ENCODE data around the gene KRT79.

KRT79 gene

DNA sequence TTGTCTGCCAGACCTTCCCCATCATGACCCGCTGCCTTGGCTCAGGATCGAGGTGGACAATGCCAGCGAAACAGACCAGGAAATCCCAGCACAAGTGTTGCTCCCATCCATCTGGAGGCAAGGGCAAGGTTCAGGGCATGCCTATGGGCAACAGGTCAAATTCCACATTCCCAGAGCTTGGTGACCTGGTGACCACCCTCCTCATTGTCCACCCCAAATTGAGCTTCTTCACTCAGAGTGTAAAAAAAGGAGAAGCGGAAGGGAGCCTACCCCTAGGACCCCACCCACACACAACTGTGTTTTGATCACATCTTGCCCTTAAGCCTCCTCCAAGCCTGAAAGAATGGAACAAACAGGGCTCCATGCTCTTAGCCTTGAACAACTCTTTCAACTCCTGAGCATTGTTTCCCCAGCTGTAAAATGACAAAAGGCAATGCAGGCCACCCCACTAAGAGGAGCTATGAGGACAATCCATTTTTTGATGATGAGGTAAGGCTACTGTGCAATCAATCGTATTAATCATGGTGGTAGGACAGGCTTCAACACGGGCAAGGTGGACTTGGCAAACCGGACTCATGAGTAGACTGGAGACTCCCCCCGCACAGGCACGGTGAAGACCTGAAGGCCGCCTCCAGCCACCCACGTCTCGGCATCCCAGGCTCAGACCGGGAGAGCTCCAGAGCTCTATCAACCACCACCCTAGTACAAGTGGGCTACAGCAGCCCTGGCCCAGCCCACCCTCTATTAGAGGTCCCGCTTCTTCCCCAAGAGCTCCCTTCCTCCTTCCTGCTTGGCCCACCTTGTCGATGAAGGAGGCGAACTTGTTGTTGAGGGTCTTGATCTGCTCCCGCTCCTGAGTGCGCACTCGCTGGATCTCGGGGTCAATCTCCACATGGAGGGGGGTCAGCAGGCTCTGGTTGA, 866 bp downstream of the KRT79 start:
- Mint-ChIP-seq H3K27ac (no peak overlapping the region), H3K9me3 (no peaks in the 10 kb centered on the region), H3K4me1 (ENCODE audit: low read depth) (peaks cover 14% of the 10 kb centered on the region), H3K36me3 (ENCODE audit: low read depth) (no peaks in the 10 kb centered on the region), H3K27me3 (ENCODE audit: low read depth) (no peaks in the 10 kb centered on the region), H3K4me3 (no peak overlapping the region)

DNA sequence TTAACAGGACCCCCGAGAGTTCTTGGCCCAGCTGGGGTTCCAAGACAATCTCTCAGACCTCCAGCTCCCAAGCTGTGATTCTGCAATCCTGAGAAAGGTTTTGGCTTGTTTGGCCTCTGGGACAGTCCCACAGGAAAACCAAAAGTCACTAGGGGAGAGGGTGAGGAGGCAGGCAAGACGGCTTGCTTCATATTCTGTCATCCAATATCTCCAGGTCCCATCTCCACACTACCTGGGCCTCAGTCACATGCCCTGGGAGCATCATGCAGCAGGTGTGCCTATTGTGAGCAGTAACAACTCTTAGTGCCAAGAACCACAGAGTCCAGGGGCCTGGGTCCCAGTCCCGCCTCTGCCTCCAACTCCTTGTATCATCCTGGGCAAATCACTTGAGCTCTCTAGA, 1.7 kb downstream of the KRT79 start:
- Mint-ChIP-seq H3K9me3 (no peaks in the 10 kb centered on the region), H3K27ac (no peak overlapping the region), H3K4me1 (ENCODE audit: low read depth) (peaks cover 14% of the 10 kb centered on the region)

DNA sequence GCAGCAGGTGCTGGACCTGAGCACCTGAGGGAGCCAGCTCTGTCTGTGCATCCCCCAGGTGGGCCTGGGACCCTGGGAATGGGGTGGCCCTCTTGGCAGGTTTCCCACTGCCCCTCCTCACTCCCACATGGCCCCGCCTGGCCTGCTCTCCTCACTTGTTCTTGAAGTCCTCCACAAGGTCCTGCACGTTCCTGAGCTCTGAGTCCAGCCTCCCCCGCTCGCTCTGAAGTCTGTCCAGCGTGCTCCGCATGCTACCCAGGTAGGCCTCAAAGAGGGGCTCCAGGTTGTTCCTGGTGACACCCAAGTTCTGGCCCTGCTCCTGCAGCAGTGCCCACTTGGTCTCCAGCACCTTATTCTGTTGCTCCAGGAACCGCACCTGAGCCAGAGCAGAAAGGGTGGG, 2.9 kb downstream of the KRT79 start:
- Mint-ChIP-seq H3K27ac (no peak overlapping the region), H3K4me3 (no peak overlapping the region), H3K9me3 (no peaks in the 10 kb centered on the region)

More for the DNA sequence above, 1.7 kb downstream of the KRT79 start:
- H3K4me3 Mint-ChIP-seq, result no peak overlapping the region
- H3K36me3 Mint-ChIP-seq (ENCODE audit: low read depth), result no peaks in the 10 kb centered on the region
- H3K27me3 Mint-ChIP-seq (ENCODE audit: low read depth), result no peaks in the 10 kb centered on the region

DNA sequence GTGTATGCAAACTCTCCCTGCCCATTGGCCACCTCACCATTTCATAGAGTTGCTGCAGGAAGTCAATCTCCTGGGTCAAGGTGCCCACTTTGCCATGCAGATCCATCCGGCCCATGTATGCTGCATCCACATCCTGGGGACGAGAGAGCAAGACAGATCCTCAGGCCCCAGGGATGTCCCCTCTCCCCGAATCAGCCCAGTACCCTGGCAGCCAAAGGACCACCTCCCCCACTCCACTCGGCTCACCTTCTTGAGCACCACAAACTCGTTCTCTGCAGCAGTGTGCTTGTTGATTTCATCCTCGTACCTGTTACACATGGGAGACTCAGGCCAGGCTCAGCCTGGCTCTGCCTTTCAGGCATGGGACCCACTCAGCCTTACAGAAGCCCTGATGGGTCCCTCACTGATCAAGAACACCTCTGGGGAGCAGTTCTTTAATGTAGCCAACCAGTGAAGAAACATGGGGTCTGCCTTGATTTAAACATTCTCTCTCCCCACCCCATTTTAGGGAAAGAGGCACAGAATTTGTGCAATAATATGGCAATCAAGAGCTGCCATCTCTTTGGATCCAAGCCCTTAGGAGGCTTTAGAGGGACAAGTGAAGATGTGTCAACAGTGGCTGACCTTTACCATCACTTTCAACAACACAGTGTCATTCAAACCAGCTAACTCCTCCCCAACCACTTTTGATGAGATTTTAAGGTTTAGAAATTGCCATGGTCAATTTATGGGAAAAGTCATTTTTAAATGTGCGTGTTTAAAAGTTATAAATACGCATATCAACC, 3.9 kb downstream of the KRT79 start:
- no peak overlapping the region for H3K4me3 Mint-ChIP-seq
- no peak overlapping the region for H3K27ac Mint-ChIP-seq
- no peaks in the 10 kb centered on the region for H3K4me1 Mint-ChIP-seq (ENCODE audit: low read depth)

More for the DNA sequence above, 2.9 kb downstream of the KRT79 start:
- H3K27me3 Mint-ChIP-seq (ENCODE audit: low read depth), result no peaks in the 10 kb centered on the region
- H3K36me3 Mint-ChIP-seq (ENCODE audit: low read depth), result no peaks in the 10 kb centered on the region
- peaks cover 5% of the 10 kb centered on the region for H3K4me1 Mint-ChIP-seq (ENCODE audit: low read depth)

DNA sequence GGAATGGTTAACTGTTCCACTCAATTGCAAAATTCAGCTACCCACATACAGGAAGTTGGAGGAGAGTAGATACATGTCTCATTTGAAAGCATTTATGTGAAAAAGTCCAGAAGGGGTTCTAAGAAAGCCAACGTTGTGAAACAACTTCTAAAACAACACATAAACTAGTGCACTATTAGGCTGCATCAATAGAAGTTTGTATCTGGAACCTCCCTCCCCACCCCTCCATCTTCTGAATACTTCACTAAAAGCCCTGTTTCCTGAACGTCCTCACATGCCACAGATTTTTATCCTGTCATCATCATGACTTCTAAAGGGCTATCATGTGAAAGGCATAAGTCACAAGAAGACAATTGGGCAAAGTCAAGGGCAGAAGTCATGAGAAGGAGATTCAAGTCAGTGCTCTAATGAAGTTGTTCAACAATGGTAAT, 5.5 kb downstream of the KRT79 start:
- no peak overlapping the region for H3K4me3 Mint-ChIP-seq
- no peaks in the 10 kb centered on the region for H3K36me3 Mint-ChIP-seq (ENCODE audit: low read depth)
- H3K4me1 Mint-ChIP-seq (ENCODE audit: low read depth), result no peaks in the 10 kb centered on the region
- H3K27ac Mint-ChIP-seq, result no peak overlapping the region
- H3K9me3 Mint-ChIP-seq, result no peaks in the 10 kb centered on the region
- H3K27me3 Mint-ChIP-seq (ENCODE audit: low read depth), result no peaks in the 10 kb centered on the region

More for the DNA sequence above, 3.9 kb downstream of the KRT79 start:
- H3K36me3 Mint-ChIP-seq (ENCODE audit: low read depth), result no peaks in the 10 kb centered on the region
- H3K27me3 Mint-ChIP-seq (ENCODE audit: low read depth), result no peaks in the 10 kb centered on the region
- no peaks in the 10 kb centered on the region for H3K9me3 Mint-ChIP-seq

DNA sequence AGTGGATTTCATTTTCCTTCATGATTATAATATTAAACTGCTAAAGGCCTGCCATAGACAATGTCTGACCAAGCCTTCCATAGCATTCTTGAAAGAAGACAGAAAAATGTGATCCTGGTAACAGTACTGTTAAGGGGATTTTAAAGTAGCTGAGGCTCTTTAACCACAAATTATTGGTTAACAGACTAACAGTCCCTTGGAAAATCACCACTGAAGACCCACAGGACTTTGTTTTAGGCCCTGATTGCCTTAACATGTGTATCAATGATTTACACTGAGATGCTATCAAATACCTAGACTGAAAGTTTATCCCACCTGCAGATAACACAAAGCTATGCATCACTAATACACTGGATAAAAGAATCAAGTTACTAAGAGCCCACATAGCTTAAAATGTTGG, 6.0 kb downstream of the KRT79 start:
- H3K27ac Mint-ChIP-seq, result no peak overlapping the region

DNA sequence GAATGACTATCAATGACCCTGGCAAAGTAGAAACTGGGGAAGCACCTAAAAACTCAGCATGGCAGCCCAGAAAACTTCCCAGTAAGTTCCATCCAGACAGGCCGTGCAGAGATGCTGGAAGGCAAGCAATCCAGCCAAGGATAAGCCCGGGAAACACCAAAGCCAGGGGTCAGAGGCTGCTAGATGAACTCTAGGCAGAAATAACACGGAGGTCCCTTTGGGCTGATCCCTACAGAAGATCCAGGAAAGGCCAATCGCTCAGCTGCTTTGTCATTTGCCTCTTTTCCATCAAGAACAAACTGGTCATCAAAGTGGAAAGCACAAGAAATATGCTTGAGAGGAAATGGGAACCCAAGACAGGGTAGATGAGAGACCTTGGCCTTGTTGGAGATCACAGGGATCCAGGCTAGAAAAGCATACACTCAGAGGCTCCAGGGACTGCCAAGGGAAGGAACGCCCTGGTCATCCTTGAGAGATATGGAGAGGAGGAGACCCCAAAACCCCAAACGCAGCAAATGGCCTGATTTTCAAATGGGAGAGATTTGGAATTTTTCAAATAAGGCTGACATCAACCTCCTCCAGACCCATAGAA, 6.5 kb downstream of the KRT79 start:
- Mint-ChIP-seq H3K4me1 (ENCODE audit: low read depth) (no peaks in the 10 kb centered on the region), H3K27ac (no peak overlapping the region), H3K4me3 (no peak overlapping the region), H3K27me3 (ENCODE audit: low read depth) (no peaks in the 10 kb centered on the region), H3K36me3 (ENCODE audit: low read depth) (no peaks in the 10 kb centered on the region), H3K9me3 (no peaks in the 10 kb centered on the region)

More for the DNA sequence above, 6.0 kb downstream of the KRT79 start:
- Mint-ChIP-seq H3K36me3 (ENCODE audit: low read depth) (no peaks in the 10 kb centered on the region), H3K4me3 (no peak overlapping the region), H3K27me3 (ENCODE audit: low read depth) (no peaks in the 10 kb centered on the region), H3K4me1 (ENCODE audit: low read depth) (no peaks in the 10 kb centered on the region), H3K9me3 (no peaks in the 10 kb centered on the region)

DNA sequence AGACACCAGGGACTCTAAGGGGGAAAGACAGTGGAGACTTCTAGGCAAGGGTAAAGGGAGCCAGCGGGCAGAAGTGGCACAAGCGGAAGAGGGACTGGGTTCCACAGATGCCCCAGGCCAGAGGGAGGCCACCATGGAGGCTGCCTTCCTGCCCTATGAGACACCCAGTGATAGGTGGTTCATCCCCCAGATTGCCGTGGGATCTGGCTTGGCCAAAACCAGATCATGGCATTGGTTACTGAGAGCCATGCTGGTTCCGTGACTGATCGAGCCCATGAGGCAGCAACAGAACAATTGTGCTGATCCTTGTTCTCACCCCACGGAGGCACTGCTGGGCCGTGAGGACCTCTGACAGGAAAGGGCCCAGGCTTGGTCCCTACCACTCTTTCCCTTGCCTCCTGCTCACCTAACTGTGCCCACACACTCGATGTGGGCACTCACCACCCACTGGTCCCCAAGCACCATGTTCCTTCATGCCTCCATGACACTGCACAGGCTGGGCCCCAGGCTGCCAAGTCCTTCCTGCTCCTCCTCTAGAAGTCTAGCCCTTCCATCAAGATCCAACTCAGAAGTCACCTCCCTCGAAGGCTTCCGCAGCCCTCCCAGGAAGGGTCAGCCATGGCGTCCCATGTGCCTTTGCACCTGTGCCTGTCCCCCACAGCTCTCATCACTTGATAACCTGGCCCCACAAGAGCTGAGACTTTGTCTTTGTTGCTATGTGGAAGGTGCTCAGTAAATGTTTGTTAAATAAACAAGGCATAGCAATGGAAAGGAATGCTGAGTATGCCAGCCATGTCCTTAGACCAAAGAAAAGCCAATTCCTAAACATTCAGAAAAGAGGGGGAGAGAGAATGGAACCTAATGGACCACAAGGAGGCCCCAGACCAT, 7.3 kb downstream of the KRT79 start:
- no peak overlapping the region for H3K27ac Mint-ChIP-seq
- no peaks in the 10 kb centered on the region for H3K27me3 Mint-ChIP-seq (ENCODE audit: low read depth)
- H3K4me3 Mint-ChIP-seq, result no peak overlapping the region
- no peaks in the 10 kb centered on the region for H3K36me3 Mint-ChIP-seq (ENCODE audit: low read depth)
- no peaks in the 10 kb centered on the region for H3K4me1 Mint-ChIP-seq (ENCODE audit: low read depth)
- H3K9me3 Mint-ChIP-seq, result no peaks in the 10 kb centered on the region

DNA sequence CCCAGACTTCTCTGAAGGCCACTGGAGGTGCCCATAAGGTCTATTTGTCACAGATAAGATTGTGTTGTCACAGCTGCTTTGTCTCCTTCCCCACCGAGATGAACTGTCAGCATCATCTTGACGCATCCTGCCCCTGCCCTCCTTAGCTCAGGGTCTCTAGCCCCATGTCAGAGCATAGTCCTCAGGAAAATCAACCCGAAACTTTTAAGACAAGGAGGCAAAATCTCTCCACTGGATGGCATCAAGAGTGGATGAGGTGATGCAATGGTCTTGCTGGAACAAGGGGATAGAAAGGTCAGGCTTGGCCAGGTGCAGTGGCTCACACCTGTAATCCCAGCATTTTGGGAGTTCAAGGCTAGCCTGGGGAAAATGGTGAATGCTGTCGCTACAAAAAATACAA, 8.2 kb downstream of the KRT79 start:
- H3K4me3 Mint-ChIP-seq, result no peak overlapping the region
- H3K27ac Mint-ChIP-seq, result no peak overlapping the region

DNA sequence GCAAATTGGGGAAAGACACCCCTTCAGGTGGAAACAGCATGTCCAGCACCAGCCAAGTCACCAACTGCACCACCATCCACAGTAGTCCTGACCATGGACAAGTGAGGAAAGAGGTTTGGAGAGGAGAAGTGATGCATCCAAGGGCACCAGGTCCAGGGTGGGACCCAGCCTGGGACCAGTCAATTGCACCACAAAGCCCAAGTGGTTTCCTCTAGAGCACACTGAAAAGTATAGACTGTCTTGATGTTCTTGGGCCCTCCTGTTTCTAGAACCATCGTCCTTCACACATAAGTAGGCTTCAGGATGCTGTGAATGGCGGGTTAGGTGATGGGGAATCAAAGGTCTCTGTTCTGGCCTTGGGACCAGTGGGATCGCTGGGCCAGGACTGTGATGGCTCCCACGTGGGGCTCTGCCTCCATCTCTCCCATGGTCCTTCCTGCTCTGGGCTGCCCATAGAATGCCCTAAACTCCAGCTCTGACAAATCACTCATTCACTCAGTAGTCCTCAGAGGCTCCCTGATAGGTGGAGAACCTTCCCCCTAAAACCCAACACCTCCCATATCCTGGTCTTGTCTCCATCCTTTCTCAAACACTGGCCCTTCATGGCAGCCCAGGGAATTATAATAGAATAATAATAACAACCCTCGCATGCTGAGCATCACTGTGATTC, 9.2 kb downstream of the KRT79 start:
- H3K36me3 Mint-ChIP-seq (ENCODE audit: low read depth), result no peaks in the 10 kb centered on the region
- no peaks in the 10 kb centered on the region for H3K9me3 Mint-ChIP-seq
- H3K27me3 Mint-ChIP-seq (ENCODE audit: low read depth), result no peaks in the 10 kb centered on the region
- no peak overlapping the region for H3K4me3 Mint-ChIP-seq
- no peak overlapping the region for H3K27ac Mint-ChIP-seq
- no peaks in the 10 kb centered on the region for H3K4me1 Mint-ChIP-seq (ENCODE audit: low read depth)

More for the DNA sequence above, 8.2 kb downstream of the KRT79 start:
- no peaks in the 10 kb centered on the region for H3K36me3 Mint-ChIP-seq (ENCODE audit: low read depth)
- no peaks in the 10 kb centered on the region for H3K9me3 Mint-ChIP-seq
- H3K27me3 Mint-ChIP-seq (ENCODE audit: low read depth), result no peaks in the 10 kb centered on the region
- H3K4me1 Mint-ChIP-seq (ENCODE audit: low read depth), result no peaks in the 10 kb centered on the region

DNA sequence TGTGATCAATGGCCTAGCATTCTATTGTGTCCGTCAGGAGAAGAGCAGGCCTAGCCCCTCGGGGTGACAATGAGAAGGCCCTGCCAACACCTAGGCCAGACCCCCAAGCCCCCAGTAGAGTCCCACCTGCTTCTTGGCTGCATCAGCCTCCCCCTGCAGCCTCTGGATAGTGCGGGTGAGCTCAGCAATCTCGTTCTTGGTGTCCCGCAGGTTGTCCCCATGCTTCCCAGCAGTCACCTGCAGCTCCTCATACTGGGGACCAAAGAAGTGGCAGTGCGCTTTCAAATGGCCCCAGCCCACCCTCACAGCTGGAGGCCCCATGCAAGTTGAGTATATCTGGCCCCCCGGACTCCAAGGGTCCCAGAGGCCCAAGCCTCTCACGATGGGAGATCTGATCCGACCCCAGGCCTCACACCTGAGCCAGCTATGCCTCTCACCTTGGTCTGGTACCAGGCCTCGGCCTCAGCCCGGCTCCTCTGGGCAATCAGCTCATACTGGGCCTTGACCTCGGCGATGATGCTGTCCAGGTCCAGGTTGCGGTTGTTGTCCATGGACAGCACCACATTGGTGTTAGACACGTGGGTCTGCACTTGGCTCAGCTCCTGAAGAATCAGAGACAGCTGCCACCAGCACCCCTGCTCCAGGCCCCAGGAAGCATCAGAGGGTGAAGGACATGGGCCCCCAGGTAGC, 10.2 kb downstream of the KRT79 start:
- Mint-ChIP-seq H3K27ac (no peak overlapping the region), H3K4me1 (ENCODE audit: low read depth) (no peaks in the 10 kb centered on the region), H3K4me3 (no peak overlapping the region), H3K27me3 (ENCODE audit: low read depth) (no peaks in the 10 kb centered on the region), H3K9me3 (no peaks in the 10 kb centered on the region), H3K36me3 (ENCODE audit: low read depth) (no peaks in the 10 kb centered on the region)

DNA sequence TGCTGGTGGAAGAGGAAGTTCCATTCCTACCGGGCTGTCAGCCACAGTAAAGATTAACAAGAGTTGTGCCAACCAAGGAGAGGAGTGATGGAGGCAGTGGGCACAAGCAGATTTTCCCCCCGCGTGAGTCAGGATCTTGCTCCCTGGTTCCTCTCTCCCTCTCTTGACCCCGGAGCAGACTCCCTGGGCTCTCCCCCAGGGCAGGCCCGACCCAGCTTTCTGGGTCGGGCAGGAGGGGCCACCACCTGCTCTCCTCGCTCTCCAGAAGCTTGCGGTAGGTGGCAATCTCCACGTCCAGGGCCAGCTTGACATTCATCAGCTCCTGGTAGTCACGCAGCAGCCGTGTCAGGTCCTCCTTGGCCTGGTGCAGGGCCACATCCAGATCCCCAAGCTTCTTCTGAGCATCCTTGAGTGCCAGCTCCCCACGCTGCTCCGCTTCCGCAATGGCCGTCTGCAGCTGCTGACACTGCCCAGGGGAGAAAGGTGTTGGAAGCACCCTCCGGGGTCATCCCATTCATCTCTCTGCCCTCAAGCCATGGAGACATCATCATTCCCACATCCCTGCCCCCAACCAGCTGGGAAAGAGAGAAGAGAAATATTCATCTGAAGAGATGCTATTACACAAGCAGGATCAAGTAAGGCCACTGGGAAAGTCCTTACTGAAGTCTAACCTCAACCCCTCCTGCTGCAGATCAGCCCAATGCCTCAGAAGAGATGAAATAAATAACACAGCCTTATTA, 11.2 kb downstream of the KRT79 start:
- H3K36me3 Mint-ChIP-seq (ENCODE audit: low read depth), result no peaks in the 10 kb centered on the region
- H3K4me3 Mint-ChIP-seq, result no peak overlapping the region
- H3K27ac Mint-ChIP-seq, result no peak overlapping the region
- no peaks in the 10 kb centered on the region for H3K9me3 Mint-ChIP-seq
- no peaks in the 10 kb centered on the region for H3K4me1 Mint-ChIP-seq (ENCODE audit: low read depth)
- no peaks in the 10 kb centered on the region for H3K27me3 Mint-ChIP-seq (ENCODE audit: low read depth)
